ENCODE data around the gene TPST1.

TPST1 gene

GRCh38 chr7:66206119-66206933 lies 1.2 kb downstream of the TPST1 start:
- FAIRE-seq (no peak), DNase-seq (ENCODE audit: insufficient read length, low spot score) (no peak)
- no peak for TF ChIP-seq CTCF (IDR thresholded peaks at IDR 0.05; ENCODE audit: insufficient read depth, missing control alignments)

DNA sequence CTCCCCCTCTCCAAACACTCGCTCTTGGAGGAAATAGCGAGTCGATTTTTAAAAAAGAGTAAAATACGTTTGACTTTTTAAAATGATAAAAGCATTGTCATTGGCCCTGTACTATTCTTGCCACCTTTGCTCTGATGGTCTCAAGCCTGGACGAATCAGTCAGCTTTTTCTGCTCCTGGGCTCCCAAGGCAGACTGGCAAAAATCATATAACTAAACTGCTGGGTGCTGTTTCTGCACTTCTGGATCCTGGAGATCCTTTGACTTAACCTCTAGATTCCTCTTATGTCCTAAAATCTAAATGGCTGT lies 1.8 kb downstream of the TPST1 start:
- no peak for TF ChIP-seq CTCF (IDR thresholded peaks at IDR 0.05; ENCODE audit: insufficient read depth, missing control alignments)
- no peak for DNase-seq (ENCODE audit: insufficient read length, low spot score)
- FAIRE-seq: no peak

- no peak for FAIRE-seq
- no peak for DNase-seq (ENCODE audit: insufficient read length, low spot score)
- no peak for TF ChIP-seq CTCF (IDR thresholded peaks at IDR 0.05; ENCODE audit: insufficient read depth, missing control alignments)
These were observed 2.4 kb downstream of the TPST1 start for GRCh38 chr7:66207540-66207939.

DNA sequence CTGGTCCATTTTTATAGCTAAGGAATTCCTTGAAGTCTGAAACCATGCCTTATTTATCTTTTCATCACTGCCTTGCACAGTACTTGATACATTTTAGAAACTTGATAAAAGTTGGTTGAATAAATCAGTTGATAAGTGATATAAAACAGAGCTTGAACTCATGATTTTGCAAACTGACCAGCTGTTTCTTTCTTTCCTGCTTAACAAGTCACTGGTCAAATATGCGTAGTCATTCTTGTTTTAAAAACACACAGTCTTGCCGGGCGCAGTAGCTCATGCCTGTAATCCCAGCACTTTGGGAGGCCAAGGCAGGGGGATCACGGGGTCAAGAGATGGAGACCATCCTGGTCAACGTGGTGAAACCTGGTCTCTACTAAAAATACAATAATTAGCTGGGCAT lies 6.3 kb downstream of the TPST1 start:
- FAIRE-seq: no peak
- TF ChIP-seq CTCF (IDR thresholded peaks at IDR 0.05; ENCODE audit: insufficient read depth, missing control alignments): no peak
- no peak for DNase-seq (ENCODE audit: insufficient read length, low spot score)

DNA sequence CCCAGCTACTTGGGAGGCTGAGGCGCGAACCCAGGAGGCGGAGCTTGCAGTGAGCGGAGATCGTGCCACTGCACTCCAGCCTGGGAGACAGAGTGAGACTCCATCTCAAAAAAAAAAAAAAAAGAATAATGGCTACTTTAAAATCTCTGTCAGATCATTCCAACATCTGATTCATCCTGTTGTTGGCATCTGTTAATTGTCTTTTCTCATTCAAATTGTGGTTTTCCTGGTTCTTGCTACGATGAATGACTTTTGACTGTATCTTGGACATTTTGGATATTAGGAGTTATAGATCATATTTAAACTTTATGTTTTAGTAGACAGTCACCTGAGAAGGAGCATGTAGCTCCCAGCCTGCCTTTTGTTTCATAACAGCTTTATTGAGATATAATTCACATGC lies 8.5 kb downstream of the TPST1 start:
- DNase-seq (ENCODE audit: insufficient read length, low spot score) (no peak), FAIRE-seq (no peak)
- TF ChIP-seq CTCF (IDR thresholded peaks at IDR 0.05; ENCODE audit: insufficient read depth, missing control alignments): no peak

- DNase-seq (ENCODE audit: insufficient read length, low spot score) (no peak), FAIRE-seq (no peak)
- no peak for TF ChIP-seq CTCF (IDR thresholded peaks at IDR 0.05; ENCODE audit: insufficient read depth, missing control alignments)
These were observed 11.6 kb downstream of the TPST1 start for GRCh38 chr7:66216687-66217086.

DNA sequence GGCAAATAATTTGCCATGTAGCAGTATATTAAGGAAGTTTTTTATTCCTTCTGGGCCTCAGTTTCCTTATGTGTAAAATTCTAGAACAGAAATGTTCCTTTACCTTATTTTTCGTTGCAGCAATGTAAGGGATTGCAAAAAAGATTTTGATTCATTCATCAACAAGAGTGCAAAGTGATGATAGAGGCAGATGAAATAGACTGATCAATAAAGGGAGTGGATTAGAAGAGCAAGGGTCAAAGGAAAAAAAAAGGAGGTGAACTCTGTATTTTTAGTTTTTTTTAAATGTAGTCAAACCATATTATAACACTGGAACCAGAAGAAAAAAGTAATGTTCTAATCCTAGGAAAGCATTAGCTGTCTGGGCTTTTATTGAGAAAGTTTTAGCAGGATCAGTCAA lies 14.7 kb downstream of the TPST1 start:
- no peak for TF ChIP-seq CTCF (IDR thresholded peaks at IDR 0.05; ENCODE audit: insufficient read depth, missing control alignments)
- DNase-seq (ENCODE audit: insufficient read length, low spot score) (no peak), FAIRE-seq (no peak)
